CMK (cell line): ENCODE results near the gene WBP2NL.

Source experiments
- DNase-seq: peaks from one replicate; pipeline ENCODE4 v3.0.0-alpha.2; 2010; ENCODE audit warnings: low read depth

Gene WBP2NL

GRCh38 chr22:41978732-41979131 lies 19.9 kb upstream of the WBP2NL start:
- no peak for DNase-seq

GRCh38 chr22:41979423-41980250 lies 19.0 kb upstream of the WBP2NL start:
- DNase-seq: no peak

- DNase-seq: no peak
Measured at GRCh38 chr22:41982865-41983264, 15.7 kb upstream of the WBP2NL start.

GRCh38 chr22:41983513-41984405 lies 14.8 kb upstream of the WBP2NL start:
- no peak for DNase-seq

GRCh38 chr22:41987276-41987675 lies 11.3 kb upstream of the WBP2NL start:
- DNase-seq: no peak

- no peak for DNase-seq
Measured at GRCh38 chr22:41989246-41989645, 9.3 kb upstream of the WBP2NL start.

GRCh38 chr22:41991111-41991510 lies 7.5 kb upstream of the WBP2NL start:
- no peak for DNase-seq

GRCh38 chr22:41992496-41992895 lies 6.1 kb upstream of the WBP2NL start:
- no peak for DNase-seq

GRCh38 chr22:41995211-41995610 lies 3.4 kb upstream of the WBP2NL start:
- no peak for DNase-seq

- no peak for DNase-seq
Measured at GRCh38 chr22:41996826-41997225, 1.8 kb upstream of the WBP2NL start.

GRCh38 chr22:42000466-42000865 lies 1.9 kb downstream of the WBP2NL start:
- no peak for DNase-seq

- DNase-seq: no peak
Measured at GRCh38 chr22:42001121-42001520, 2.5 kb downstream of the WBP2NL start.

GRCh38 chr22:42001706-42002105 lies 3.1 kb downstream of the WBP2NL start:
- no peak for DNase-seq

GRCh38 chr22:42007922-42008321 lies 9.3 kb downstream of the WBP2NL start:
- DNase-seq: no peak

- no peak for DNase-seq
Measured at GRCh38 chr22:42010778-42011177, 12.2 kb downstream of the WBP2NL start.

- DNase-seq: no peak
Measured at GRCh38 chr22:42013385-42013784, 14.8 kb downstream of the WBP2NL start.

- no peak for DNase-seq
Measured at GRCh38 chr22:42016111-42016510, 17.5 kb downstream of the WBP2NL start.

GRCh38 chr22:42018224-42018623 lies 19.6 kb downstream of the WBP2NL start:
- no peak for DNase-seq

- DNase-seq: no peak
Measured at GRCh38 chr22:42021571-42021970, 23.0 kb downstream of the WBP2NL start.

GRCh38 chr22:42022162-42022847 lies 23.7 kb downstream of the WBP2NL start:
- DNase-seq: no peak

GRCh38 chr22:42025421-42025820 lies 26.8 kb downstream of the WBP2NL start:
- DNase-seq: no peak

GRCh38 chr22:42026705-42027104 lies 28.1 kb downstream of the WBP2NL start:
- no peak for DNase-seq
